Gastroesophageal sphincter (tissue), 4 donors: ENCODE data around the gene EPHA3. TPM values are rescaled to one million over a fixed set of nuclear protein-coding genes. Genes with fewer than 3 reads are reported as not detected.
A peak's percentile ranks its signal among the peaks of the same experiment; 100 is the strongest.

Experiments used
- ATAC-seq: fragments of 150-250 bp; one replicate; pipeline ENCODE4 v1.9.1; 2016; ENCODE audit warnings: mild to moderate bottlenecking, moderate library complexity
- H3K27ac ChIP-seq, 4 donors: fragments of 200-600 bp; sonication (generic) in 3 of 4; 1 replicate in 3 of 4; 2 replicates in 1 of 4; pipeline ENCODE4 v1.5.1; 2016 to 2019
- H3K27me3 ChIP-seq: fragments of 200-600 bp; sonication (generic); one replicate; pipeline ENCODE4 v1.5.1; 2019
- H3K36me3 ChIP-seq, 2 donors: fragments of 200-600 bp; sonication (generic); one replicate each; pipeline ENCODE4 v1.5.1; 2019; ENCODE audit warnings: control low read depth in 1 of 2
- H3K4me1 ChIP-seq, 3 donors: fragments of 200-600 bp; sonication (generic); 1 replicate in 2 of 3; 2 replicates in 1 of 3; pipeline ENCODE4 v1.5.1; 2016 to 2019; ENCODE audit warnings: control low read depth in 2 of 3
- H3K4me3 ChIP-seq, 2 donors: fragments of 200-600 bp; sonication (generic); one replicate each; pipeline ENCODE4 v1.5.1; 2019; ENCODE audit warnings: mild to moderate bottlenecking in 1 of 2, moderate library complexity in 1 of 2
- H3K9me3 ChIP-seq, 3 donors: fragments of 200-600 bp; sonication (generic); one replicate each; pipeline ENCODE4 v1.5.1; 2017 to 2019; ENCODE audit warnings: control low read depth in 2 of 3
- CTCF ChIP-seq, 4 experiments: fragments of 200-600 bp in 2 of 4; fragments of 450-650 bp in 2 of 4; sonication (generic) in 1 of 4; IDR thresholded peaks; one replicate each; pipeline ENCODE4 v1.5.1; 2017 to 2019; ENCODE audit warnings: antibody characterized with exemption in 4 of 4, mild to moderate bottlenecking in 2 of 4, moderate library complexity in 2 of 4
- EP300 ChIP-seq: sonication (generic); formaldehyde crosslinking; IDR thresholded peaks from one replicate; pipeline ENCODE4 v1.6.1; 2017; ENCODE audit warnings: antibody characterized with exemption, mild to moderate bottlenecking
- POLR2A ChIP-seq, 2 donors: fragments of 450-650 bp; IDR thresholded peaks; one replicate each; pipeline ENCODE4 v1.6.1; 2017; ENCODE audit warnings: antibody characterized with exemption in 2 of 2, mild to moderate bottlenecking in 2 of 2, moderate library complexity in 1 of 2
- POLR2AphosphoS5 ChIP-seq: sonication (generic); formaldehyde crosslinking; IDR thresholded peaks from one replicate; pipeline ENCODE4 v1.6.1; 2017; ENCODE audit warnings: antibody characterized with exemption
- WGBS, 2 donors: methylation state at CpG; one replicate each; pipeline ENCODE4 v1.1.5; 2018; ENCODE audit warnings: low coverage in 1 of 2; 5-methylcytosine and 5-hydroxymethylcytosine counted together
- total RNA-seq, 4 donors: library from RNA; depleted of rRNA; stranded (reverse); fragments of >200 nt; gene quantifications; one replicate each; pipeline ENCODE4 v1.1.0, GENCODE V29; 2016

EPHA3 gene
- total RNA-seq, 4 donors from 2014 or later = 9.3 to 20.4 (median 15.9) TPM

- TF ChIP-seq POLR2AphosphoS5 (no peak), CTCF (IDR thresholded peaks at IDR 0.05) (no peak), EP300 (no peak)
These were observed 329.4 kb downstream of the EPHA3 start for GRCh38 chr3:89436846-89437245.

GRCh38 chr3:89440386-89440785, 333.0 kb downstream of the EPHA3 start:
- no peak for ATAC-seq
- 86 to 88% methylated on average over 4 of the region's 4 CpGs for WGBS, 2 donors
- Histone ChIP-seq H3K4me1 (no peaks in the 10 kb centered on the region), H3K27me3 (no peaks in the 10 kb centered on the region), H3K27ac (no peak overlapping the region), H3K36me3 (no peaks in the 10 kb centered on the region), H3K9me3 (no peaks in the 10 kb centered on the region), H3K4me3 (no peak overlapping the region)
- TF ChIP-seq EP300 (no peak), POLR2A (IDR thresholded peaks at IDR 0.05) (no peak), CTCF (IDR thresholded peaks at IDR 0.05) (no peak), POLR2AphosphoS5 (no peak)

More at GRCh38 chr3:89436846-89437245, 329.4 kb downstream of the EPHA3 start:
- Histone ChIP-seq H3K9me3 (no peaks in the 10 kb centered on the region), H3K27me3 (no peaks in the 10 kb centered on the region), H3K4me3 (no peak overlapping the region), H3K36me3 (no peaks in the 10 kb centered on the region), H3K27ac (no peak overlapping the region), H3K4me1 (no peaks in the 10 kb centered on the region)
- no peak for ATAC-seq
- WGBS, 2 donors = 74 to 86% methylated on average over 2 to 3 of the region's 3 CpGs

GRCh38 chr3:89441141-89441540, 333.7 kb downstream of the EPHA3 start:
- H3K9me3 ChIP-seq = no peaks in the 10 kb centered on the region
- no peak overlapping the region for H3K4me3 ChIP-seq
- H3K27me3 ChIP-seq = no peaks in the 10 kb centered on the region
- H3K36me3 ChIP-seq = no peaks in the 10 kb centered on the region
- no peak for ATAC-seq
- no peak overlapping the region for H3K27ac ChIP-seq
- TF ChIP-seq EP300 = no peak
- TF ChIP-seq POLR2AphosphoS5 = no peak
- TF ChIP-seq CTCF (IDR thresholded peaks at IDR 0.05) = no peak
- TF ChIP-seq POLR2A (IDR thresholded peaks at IDR 0.05) = no peak
- no peaks in the 10 kb centered on the region for H3K4me1 ChIP-seq

- no peaks in the 10 kb centered on the region for H3K4me1 ChIP-seq
- no peak for TF ChIP-seq POLR2AphosphoS5
- TF ChIP-seq POLR2A (IDR thresholded peaks at IDR 0.05) = no peak
- TF ChIP-seq CTCF (IDR thresholded peaks at IDR 0.05) = no peak
- no peak for TF ChIP-seq EP300
- H3K27ac ChIP-seq = no peak overlapping the region
- H3K9me3 ChIP-seq = no peaks in the 10 kb centered on the region
- no peak for ATAC-seq
- H3K4me3 ChIP-seq = no peak overlapping the region
- 100% methylated on average over 1 of the region's 1 CpG for WGBS, 2 donors
- no peaks in the 10 kb centered on the region for H3K27me3 ChIP-seq
- H3K36me3 ChIP-seq = no peaks in the 10 kb centered on the region
These were observed 339.2 kb downstream of the EPHA3 start for GRCh38 chr3:89446593-89446992.

- WGBS, 2 donors = 71 to 88% methylated on average over 1 of the region's 1 CpG
- no peak for TF ChIP-seq POLR2AphosphoS5
- no peak for TF ChIP-seq EP300
- TF ChIP-seq POLR2A (IDR thresholded peaks at IDR 0.05) = no peak
- Histone ChIP-seq H3K36me3 (no peaks in the 10 kb centered on the region), H3K4me1 (no peaks in the 10 kb centered on the region), H3K27ac (no peak overlapping the region), H3K4me3 (no peak overlapping the region), H3K9me3 (no peaks in the 10 kb centered on the region), H3K27me3 (no peaks in the 10 kb centered on the region)
- ATAC-seq = peak; percentile 25
These were observed 339.8 kb downstream of the EPHA3 start for GRCh38 chr3:89447243-89447642.
